Inflammatory macrophage treated with lipopolysaccharide for 1 hour (primary cell): ENCODE measurements around the gene CDAN1.
"Not testable (repeated sequence)": the region's sequence is repeated elsewhere in the genome, so short reads cannot be mapped to it uniquely, and the experiment has no call there.

Experiments
- DNase-seq, 2 donors: peaks; one replicate each; pipeline ENCODE4 v3.0.0-alpha.2; 2020 to 2022

Gene CDAN1

GRCh38 chr15:42704492-42704926 is 32.4 kb downstream of the CDAN1 start:
- peak; percentile 37 to 84 for DNase-seq

GRCh38 chr15:42696626-42697025 is 40.3 kb downstream of the CDAN1 start:
- no peak for DNase-seq

- DNase-seq = no peak
Observed at GRCh38 chr15:42695527-42696071, 41.3 kb downstream of the CDAN1 start.

GRCh38 chr15:42694398-42694797 is 42.5 kb downstream of the CDAN1 start:
- no peak for DNase-seq

- no peak for DNase-seq
Observed at GRCh38 chr15:42693942-42694341, 43.0 kb downstream of the CDAN1 start.

- DNase-seq = no peak
Observed at GRCh38 chr15:42693496-42693895, 43.4 kb downstream of the CDAN1 start.

- no peak for DNase-seq
Observed at GRCh38 chr15:42692997-42693396, 43.9 kb downstream of the CDAN1 start.

DNA sequence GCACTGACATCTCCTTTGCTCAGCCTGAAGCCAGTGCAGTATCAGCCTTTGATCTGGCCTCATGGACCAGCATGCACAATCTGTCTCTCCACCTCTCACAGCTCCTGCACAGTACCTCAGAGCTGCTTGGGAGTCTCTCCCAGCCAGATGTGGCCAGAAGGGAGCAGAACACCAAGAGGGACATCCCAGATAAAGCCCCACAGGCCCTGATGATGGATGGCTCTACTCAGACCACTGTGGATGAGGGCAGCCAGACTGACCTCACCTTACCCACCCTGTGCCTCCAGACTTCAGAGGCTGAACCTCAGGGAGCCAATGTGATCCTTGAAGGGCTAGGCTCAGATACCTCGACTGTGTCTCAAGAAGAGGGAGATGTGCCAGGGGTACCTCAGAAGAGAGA is 44.4 kb downstream of the CDAN1 start:
- DNase-seq = no peak

DNA sequence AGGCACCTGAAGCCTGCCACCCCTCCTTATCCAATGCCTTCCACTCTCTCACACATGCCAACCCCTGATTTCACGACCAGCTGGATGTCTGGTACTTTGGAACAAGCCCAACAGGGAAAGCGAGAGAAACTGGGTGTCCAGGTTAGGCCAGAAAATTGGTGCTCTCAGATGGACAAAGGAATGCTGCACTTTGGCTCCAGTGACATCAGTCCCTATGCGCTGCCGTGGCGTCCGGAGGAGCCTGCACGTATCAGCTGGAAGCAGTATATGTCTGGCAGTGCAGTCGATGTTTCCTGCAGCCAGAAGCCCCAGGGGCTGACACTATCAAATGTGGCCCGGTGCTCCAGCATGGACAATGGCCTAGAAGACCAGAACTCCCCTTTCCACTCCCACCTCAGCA is 45.2 kb downstream of the CDAN1 start:
- no peak for DNase-seq

- DNase-seq = no peak
Observed at GRCh38 chr15:42691308-42691707, 45.6 kb downstream of the CDAN1 start.

DNA sequence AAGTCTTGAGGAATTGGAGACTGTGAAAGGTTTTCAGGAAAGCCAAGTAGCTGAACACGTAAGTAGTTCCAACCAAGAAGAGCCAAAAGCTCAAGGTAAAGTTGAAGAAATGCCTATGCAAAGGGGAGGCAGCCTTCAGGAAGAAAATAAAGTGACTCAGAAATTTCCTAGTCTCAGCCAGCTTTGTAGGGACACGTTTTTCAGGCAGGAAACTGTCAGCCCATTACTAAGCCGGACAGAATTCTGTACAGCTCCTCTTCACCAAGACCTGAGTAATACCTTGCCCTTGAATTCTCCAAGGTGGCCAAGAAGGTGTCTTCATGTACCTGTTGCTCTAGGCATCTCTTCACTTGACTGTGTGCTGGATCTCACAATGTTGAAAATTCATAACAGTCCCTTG is 48.6 kb downstream of the CDAN1 start:
- no peak for DNase-seq

DNA sequence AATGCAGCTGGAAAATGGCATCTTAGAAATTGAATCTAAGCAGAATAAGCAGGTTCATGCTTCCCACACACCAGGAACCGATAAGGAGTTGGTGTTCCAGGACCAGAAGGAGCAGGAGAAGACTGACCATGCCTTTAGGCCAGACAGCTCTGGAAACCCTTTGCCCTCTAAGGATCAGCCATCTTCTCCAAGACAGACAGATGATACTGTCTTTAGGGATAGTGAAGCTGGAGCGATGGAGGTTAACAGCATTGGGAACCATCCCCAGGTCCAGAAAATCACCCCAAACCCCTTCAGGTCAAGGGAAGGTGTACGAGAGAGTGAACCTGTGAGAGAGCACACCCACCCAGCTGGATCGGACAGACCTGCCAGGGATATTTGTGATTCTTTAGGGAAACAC is 49.2 kb downstream of the CDAN1 start:
- no peak for DNase-seq

DNA sequence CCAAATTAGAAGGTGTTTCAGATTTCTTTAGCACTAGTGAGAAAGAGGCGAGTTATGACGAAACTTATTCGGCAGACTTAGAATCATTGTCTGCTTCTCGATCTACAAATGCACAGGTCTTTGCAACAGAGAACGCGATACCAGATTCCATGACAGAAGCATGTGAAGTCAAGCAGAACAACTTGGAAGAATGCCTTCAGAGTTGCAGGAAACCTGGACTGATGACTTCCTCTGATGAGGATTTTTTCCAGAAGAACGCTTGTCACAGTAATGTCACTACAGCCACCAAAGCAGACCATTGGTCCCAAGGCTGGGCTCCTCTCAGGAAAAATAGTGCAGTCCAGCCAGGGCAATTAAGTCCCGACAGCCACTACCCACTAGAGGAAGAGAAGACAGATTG is 50.6 kb downstream of the CDAN1 start:
- no peak for DNase-seq

- no peak for DNase-seq
Observed at GRCh38 chr15:42681119-42681518, 55.8 kb downstream of the CDAN1 start.

DNA sequence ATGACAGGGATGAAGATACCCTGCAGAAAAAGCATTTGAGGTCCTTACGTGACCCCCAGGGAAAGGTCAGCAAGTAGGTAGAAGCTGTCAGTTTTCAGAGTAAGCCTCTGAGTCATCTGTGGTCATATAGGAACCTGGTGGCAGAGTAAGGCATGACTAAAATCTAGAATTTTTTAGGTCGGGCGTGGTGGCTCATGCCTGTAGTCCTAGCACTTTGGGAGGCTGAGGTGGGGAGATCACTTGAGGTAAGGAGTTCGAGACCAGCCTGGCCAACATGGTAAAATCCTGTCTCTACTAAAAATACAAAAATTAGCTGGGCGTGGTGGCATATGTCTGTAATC is 56.8 kb downstream of the CDAN1 start:
- DNase-seq = not testable (repeated sequence)

- DNase-seq = no peak
Observed at GRCh38 chr15:42679285-42680141, 57.4 kb downstream of the CDAN1 start.

DNA sequence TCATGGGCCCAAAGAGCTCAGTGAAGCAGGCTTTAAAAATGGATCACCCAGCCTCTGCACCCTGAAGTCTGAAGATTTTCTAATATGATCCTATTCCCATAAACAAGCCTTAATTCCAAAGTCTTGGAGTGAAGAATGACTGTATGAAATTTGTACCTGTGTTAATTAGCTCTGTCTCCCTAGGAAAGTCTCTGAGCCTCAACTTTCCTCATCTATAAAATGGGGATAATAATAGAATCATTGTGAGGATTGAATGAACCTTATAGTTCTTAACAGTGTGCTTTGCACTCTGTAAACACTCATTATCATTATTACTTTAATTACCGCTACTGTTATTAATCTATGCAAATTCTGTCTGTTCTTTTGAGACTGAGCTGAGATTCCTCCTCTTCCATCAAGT is 61.9 kb downstream of the CDAN1 start:
- DNase-seq = no peak

GRCh38 chr15:42674472-42674871 is 62.5 kb downstream of the CDAN1 start:
- DNase-seq = no peak
